ENCODE measurements around the gene CLEC4G. TPM values are rescaled to one million over a fixed set of nuclear protein-coding genes. Genes with fewer than 3 reads are reported as not detected.

CLEC4G gene
- total and polyA plus RNA-seq, 2 of the 8 experiments (the other 6 are each of a cell fraction or from before 2014, with no cell fraction given): 0.35 to 2.9 TPM

- no peak for DNase-seq (ENCODE audit: low read depth in 1 of 2, low spot score in 2 of 2)
- H3K18ac ChIP-seq (ENCODE audit: extremely low read depth, low read length): no peak overlapping the region
Measured at GRCh38 chr19:7685546-7686445, 46.1 kb downstream of the CLEC4G start.

More at GRCh38 chr19:7685546-7686445, 46.1 kb downstream of the CLEC4G start:
- Histone ChIP-seq H2BK15ac (ENCODE audit: low read length) (no peak overlapping the region), H3K36me3 (ENCODE audit: control insufficient read depth in 2 of 4, insufficient read depth in 4 of 4, low read length in 3 of 4) (peaks cover 0 to 12% (median 6%) of the 10 kb centered on the region in 4 experiments; a peak in 4 of 8 replicates), H2AFZ (ENCODE audit: low read length) (no peak overlapping the region), H3K56ac (replicated peaks; ENCODE audit: insufficient read length, low read depth, low read length) (no peak overlapping the region), H4K20me1 (replicated peaks in 1 of 2; ENCODE audit: control insufficient read depth in 1 of 2, insufficient read depth in 2 of 2, low read length in 2 of 2) (peaks cover 0 to 8% of the 10 kb centered on the region in 2 experiments), H3K27me3 (replicated peaks in 1 of 4; ENCODE audit: control insufficient read depth in 3 of 4, extremely low read depth in 1 of 4, insufficient read depth in 3 of 4, low read length in 3 of 4) (no peaks in the 10 kb centered on the region), H3K4me1 (replicated peaks in 1 of 4; ENCODE audit: control insufficient read depth in 3 of 4, insufficient read depth in 4 of 4, low read length in 3 of 4) (peaks cover 0 to 6% (median 4%) of the 10 kb centered on the region in 4 experiments; a peak in 5 of 7 replicates), H2BK20ac (ENCODE audit: low read length) (no peak overlapping the region), H3K23me2 (ENCODE audit: low read depth, low read length) (peaks cover 9% of the 10 kb centered on the region), H3K4me2 (ENCODE audit: insufficient read depth in 1 of 2, low read depth in 2 of 2, low read length in 2 of 2) (no peak overlapping the region), H3K23ac (ENCODE audit: insufficient read length) (no peak overlapping the region), H4K91ac (replicated peaks; ENCODE audit: insufficient read length, low read length) (no peak overlapping the region), H3K9me3 (ENCODE audit: insufficient read depth in 2 of 2, low read depth in 1 of 2, low read length in 1 of 2) (no peaks in the 10 kb centered on the region), H2BK12ac (ENCODE audit: low read depth, low read length) (no peak overlapping the region), H2BK5ac (ENCODE audit: low read depth, low read length) (no peak overlapping the region), H3K79me2 (ENCODE audit: control insufficient read depth in 1 of 2, insufficient read depth in 2 of 2, low read length in 2 of 2) (peaks cover 0 to 6% of the 10 kb centered on the region in 2 experiments; a peak in 1 of 4 replicates), H4K8ac (ENCODE audit: extremely low read depth, insufficient read depth, low read length) (no peak overlapping the region), H3K79me1 (ENCODE audit: low read depth, low read length) (peaks cover 4% of the 10 kb centered on the region), H3K27ac (ENCODE audit: low read depth, low read length) (no peak overlapping the region), H2AK5ac (ENCODE audit: low read depth, low read length) (no peak overlapping the region), H2BK120ac (replicated peaks; ENCODE audit: low read depth, low read length) (no peak overlapping the region), H3K9ac (replicated peaks in 1 of 4; ENCODE audit: extremely low read depth in 1 of 4, low read depth in 3 of 4, low read length in 3 of 4) (no peak overlapping the region; a peak in 1 of 7 replicates), H3K4ac (replicated peaks; ENCODE audit: insufficient read length, low read depth, low read length) (no peak overlapping the region), H4K5ac (ENCODE audit: insufficient read length, low read depth, low read length) (no peak overlapping the region), H3K4me3 (ENCODE audit: extremely low read depth in 1 of 4, insufficient read depth in 2 of 4, low read depth in 3 of 4, low read length in 4 of 4) (no peak overlapping the region), H3K14ac (ENCODE audit: insufficient read length) (no peak overlapping the region)
- ChIA-PET CTCF (ENCODE audit: partially characterized antibody) (interaction anchor here (0.7 to 2.6 kb wide), 7 partner anchors 11 to 146 kb away, joined by 3 to 9 read pairs (median 6); partner anchors contain the start of gene CD209), POLR2A (ENCODE audit: partially characterized antibody) (interaction anchor here (1.0 to 1.4 kb wide), 2 partner anchors 12 to 19 kb away, joined by 3 read pairs; no protein-coding TSS in a partner anchor)
- TF ChIP-seq ASH2L (IDR thresholded peaks at IDR 0.05; ENCODE audit: low read length) (no peak), SIN3A (conservative IDR thresholded peaks at IDR 0.05 in 1 of 2, IDR thresholded peaks at IDR 0.05 in 1 of 2; ENCODE audit: low read depth in 1 of 2, low read length in 2 of 2) (no peak), SIRT6 (IDR thresholded peaks at IDR 0.05; ENCODE audit: low read length) (no peak), CREB1 (IDR thresholded peaks at IDR 0.05) (no peak), NANOG (IDR thresholded peaks at IDR 0.05; ENCODE audit: insufficient read depth, low read depth, low read length, poor library complexity, severe bottlenecking) (no peak), NRF1 (IDR thresholded peaks at IDR 0.05; ENCODE audit: low read depth, low read length) (no peak), BRCA1 (IDR thresholded peaks at IDR 0.05; ENCODE audit: low read depth, low read length) (no peak)
- TF ChIP-seq, protein P1, sequence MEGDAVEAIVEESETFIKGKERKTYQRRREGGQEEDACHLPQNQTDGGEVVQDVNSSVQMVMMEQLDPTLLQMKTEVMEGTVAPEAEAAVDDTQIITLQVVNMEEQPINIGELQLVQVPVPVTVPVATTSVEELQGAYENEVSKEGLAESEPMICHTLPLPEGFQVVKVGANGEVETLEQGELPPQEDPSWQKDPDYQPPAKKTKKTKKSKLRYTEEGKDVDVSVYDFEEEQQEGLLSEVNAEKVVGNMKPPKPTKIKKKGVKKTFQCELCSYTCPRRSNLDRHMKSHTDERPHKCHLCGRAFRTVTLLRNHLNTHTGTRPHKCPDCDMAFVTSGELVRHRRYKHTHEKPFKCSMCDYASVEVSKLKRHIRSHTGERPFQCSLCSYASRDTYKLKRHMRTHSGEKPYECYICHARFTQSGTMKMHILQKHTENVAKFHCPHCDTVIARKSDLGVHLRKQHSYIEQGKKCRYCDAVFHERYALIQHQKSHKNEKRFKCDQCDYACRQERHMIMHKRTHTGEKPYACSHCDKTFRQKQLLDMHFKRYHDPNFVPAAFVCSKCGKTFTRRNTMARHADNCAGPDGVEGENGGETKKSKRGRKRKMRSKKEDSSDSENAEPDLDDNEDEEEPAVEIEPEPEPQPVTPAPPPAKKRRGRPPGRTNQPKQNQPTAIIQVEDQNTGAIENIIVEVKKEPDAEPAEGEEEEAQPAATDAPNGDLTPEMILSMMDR (IDR thresholded peaks at IDR 0.05; ENCODE audit: control extremely low read depth in 1 of 3, insufficient read depth in 1 of 3, low read depth in 1 of 3, low read length in 3 of 3): no peak
- WGBS, 2 experiments (ENCODE audit: extremely low coverage in 1 of 2, insufficient coverage in 1 of 2, insufficient read length in 1 of 2, insufficient replicate concordance in 2 of 2, low coverage in 1 of 2, low lambda C conversion rate in 2 of 2, missing lambda C conversion rate in 1 of 2): 70% methylated on average over 19 of the region's 19 CpGs; no CpG with 5 or more reads in 1 of the 2 experiments
- FAIRE-seq: no peak

Measured in H1 (cell line).